Adrenal gland (tissue), 5 donors: ENCODE results near the gene RASA2.

ENCODE experiments used
- CTCF ChIP-seq, 6 experiments: fragments of 450-650 bp in 4 of 6; fragments of 200-600 bp in 2 of 6; sonication (generic) in 1 of 6; IDR thresholded peaks; 1 replicate in 5 of 6; 2 replicates in 1 of 6; pipeline versions ENCODE4 v1.5.1 to v1.8.0; 2016 to 2021; ENCODE audit warnings: antibody characterized with exemption in 6 of 6, mild to moderate bottlenecking in 2 of 6, moderate library complexity in 1 of 6
- POLR2A ChIP-seq, 2 donors: fragments of 450-650 bp; IDR thresholded peaks; one replicate each; pipeline ENCODE4 v1.6.1; 2017; ENCODE audit warnings: antibody characterized with exemption in 2 of 2, mild to moderate bottlenecking in 2 of 2, moderate library complexity in 1 of 2
- donor health status: DM: no; HTN: no; CAD: no.

- TF ChIP-seq POLR2A (IDR thresholded peaks at IDR 0.05) (no peak), CTCF (IDR thresholded peaks at IDR 0.05) (no peak)
Observed at GRCh38 chr3:141603473-141604035, 116.7 kb downstream of the RASA2 start.
